Erythroblast (primary cell): Measurements from ENCODE around the gene ADAMTS16.

Source experiments
- DNase-seq, 2 experiments: peaks; one replicate each; lab custom pipeline; 2025; lab: John Stamatoyannopoulos, UW
- GATA1 ChIP-seq: IDR thresholded peaks from 2 replicates; pipeline ENCODE4 v1.6.1; 2011; ENCODE audit warnings: low read depth, mild to moderate bottlenecking, control low read depth, low read length, moderate library complexity
- POLR2A ChIP-seq: IDR thresholded peaks from 2 replicates; pipeline ENCODE4 v1.6.1; 2011; ENCODE audit warnings: mild to moderate bottlenecking, low read length

Gene ADAMTS16, protein sequence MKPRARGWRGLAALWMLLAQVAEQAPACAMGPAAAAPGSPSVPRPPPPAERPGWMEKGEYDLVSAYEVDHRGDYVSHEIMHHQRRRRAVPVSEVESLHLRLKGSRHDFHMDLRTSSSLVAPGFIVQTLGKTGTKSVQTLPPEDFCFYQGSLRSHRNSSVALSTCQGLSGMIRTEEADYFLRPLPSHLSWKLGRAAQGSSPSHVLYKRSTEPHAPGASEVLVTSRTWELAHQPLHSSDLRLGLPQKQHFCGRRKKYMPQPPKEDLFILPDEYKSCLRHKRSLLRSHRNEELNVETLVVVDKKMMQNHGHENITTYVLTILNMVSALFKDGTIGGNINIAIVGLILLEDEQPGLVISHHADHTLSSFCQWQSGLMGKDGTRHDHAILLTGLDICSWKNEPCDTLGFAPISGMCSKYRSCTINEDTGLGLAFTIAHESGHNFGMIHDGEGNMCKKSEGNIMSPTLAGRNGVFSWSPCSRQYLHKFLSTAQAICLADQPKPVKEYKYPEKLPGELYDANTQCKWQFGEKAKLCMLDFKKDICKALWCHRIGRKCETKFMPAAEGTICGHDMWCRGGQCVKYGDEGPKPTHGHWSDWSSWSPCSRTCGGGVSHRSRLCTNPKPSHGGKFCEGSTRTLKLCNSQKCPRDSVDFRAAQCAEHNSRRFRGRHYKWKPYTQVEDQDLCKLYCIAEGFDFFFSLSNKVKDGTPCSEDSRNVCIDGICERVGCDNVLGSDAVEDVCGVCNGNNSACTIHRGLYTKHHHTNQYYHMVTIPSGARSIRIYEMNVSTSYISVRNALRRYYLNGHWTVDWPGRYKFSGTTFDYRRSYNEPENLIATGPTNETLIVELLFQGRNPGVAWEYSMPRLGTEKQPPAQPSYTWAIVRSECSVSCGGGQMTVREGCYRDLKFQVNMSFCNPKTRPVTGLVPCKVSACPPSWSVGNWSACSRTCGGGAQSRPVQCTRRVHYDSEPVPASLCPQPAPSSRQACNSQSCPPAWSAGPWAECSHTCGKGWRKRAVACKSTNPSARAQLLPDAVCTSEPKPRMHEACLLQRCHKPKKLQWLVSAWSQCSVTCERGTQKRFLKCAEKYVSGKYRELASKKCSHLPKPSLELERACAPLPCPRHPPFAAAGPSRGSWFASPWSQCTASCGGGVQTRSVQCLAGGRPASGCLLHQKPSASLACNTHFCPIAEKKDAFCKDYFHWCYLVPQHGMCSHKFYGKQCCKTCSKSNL

DNA sequence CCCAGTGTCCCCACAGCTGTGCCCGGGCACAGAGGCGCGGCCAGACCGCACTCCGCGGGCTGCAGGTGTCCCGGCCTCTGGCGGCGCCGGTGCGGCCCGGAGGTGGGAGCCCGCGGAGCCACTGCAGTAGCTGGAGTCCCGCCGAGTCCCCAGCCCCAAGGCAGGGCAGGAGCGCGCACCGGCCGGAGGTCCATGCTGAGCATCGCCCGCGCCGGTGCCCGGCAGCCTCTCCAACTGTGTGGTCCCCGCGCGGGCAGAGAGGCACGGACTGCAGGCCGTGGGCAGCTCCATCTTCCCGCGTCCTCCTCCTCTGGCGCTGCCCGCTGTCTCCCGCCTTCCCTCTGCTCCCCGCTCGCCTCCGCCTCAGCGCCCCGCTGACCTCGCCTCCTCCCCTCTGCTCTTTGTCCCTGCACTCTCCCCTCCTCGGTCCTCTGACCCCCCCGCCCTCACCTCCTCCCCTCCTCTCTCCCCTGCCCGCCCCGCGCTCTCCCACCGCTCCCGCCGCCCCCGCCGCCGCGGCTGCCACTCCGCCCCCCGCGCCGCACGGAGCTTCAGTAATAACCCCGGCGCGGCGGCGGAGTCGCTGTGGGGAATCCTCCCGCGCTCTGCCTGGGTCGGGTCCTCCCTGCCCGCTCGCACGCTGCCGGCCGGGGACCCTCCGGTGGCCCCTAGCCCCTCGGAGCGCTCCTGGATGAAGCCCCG lies at the start of gene ADAMTS16:
TSS of gene ADAMTS16 (plus strand) at position 554 of the 702 bp plus-strand sequence. CDS start at position 692, 138 bp downstream.
- DNase-seq: no peak
- TF ChIP-seq GATA1: no peak
- TF ChIP-seq POLR2A: no peak

DNA sequence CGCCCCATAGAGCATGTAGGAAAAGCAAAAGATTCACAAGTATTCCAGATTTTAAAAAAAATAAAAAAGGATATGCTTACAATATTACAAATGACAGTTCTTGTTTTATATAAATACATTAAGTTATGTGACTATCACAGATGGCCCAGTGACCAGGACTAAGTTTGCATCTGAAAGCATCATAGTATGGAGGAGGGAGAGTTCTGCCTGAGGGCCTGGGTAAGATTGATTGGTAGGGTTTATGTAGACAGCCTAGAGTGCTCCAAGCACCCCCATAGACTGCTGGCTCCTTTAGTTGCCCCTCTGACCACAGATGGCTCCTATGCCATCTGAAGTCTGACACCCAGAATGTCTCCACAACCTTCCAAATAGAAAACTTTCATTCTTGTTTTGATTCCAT lies 48.0 kb upstream of the ADAMTS16 start:
- TF ChIP-seq GATA1 (no peak), POLR2A (no peak)
- DNase-seq: no peak

DNA sequence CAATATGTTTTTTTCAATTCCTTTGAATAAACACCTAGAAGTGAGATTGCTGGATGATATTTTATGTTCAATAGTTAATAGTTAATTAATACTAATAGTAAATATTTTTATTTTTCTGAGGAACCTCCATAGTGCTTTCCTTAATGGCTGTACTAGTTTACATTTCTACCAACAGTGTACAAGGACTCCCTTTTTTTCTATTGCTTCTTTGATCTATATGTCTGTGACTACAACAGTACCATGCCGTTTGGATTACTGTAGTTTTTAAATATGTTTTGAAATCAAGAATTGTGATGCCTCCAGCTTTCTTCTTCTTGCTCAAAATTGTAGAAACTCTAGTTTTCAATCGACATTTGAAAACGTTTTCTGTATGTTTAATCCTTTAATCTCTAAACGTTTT lies 39.5 kb upstream of the ADAMTS16 start:
- DNase-seq: no peak
- TF ChIP-seq GATA1 (no peak), POLR2A (no peak)

DNA sequence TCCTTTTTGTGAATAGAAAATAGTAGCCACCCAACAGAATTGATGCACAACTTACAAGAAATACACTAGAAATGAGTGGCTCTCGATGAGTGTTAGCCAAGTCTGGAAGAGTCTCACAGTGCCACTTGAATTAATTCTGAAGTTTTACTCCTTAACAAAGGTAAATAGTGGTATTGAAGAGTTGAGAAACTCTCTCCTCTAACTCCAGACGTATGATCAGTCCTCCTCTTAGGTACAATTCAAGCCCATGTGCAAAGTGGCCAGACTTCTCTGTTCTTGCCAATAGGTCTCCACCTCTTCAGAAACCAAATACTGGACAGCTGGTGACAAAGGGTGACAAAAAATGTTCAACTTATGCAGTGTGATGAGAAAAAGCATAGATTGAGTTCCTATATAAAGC lies 38.5 kb upstream of the ADAMTS16 start:
- no peak for TF ChIP-seq GATA1
- no peak for TF ChIP-seq POLR2A
- DNase-seq: no peak

DNA sequence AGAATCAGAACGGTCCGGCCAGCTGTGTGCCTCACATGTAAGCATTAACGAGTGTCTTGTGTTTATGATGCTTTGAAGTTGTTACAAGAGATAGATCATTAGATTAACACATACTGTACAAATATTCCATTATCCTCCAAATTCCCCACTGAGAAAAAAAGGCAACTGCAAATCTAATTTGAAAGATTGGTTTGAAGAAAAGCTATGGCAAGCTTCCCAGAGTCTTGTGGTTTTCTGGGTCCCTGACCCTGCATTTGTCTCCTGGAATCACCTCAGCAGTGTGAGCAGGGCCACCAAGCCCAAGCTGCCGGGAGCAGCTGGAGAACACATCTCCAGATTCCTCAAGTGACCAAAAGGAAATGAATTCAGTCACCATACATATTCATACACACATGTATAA lies 36.9 kb upstream of the ADAMTS16 start:
- TF ChIP-seq POLR2A (no peak), GATA1 (no peak)
- DNase-seq: no peak

DNA sequence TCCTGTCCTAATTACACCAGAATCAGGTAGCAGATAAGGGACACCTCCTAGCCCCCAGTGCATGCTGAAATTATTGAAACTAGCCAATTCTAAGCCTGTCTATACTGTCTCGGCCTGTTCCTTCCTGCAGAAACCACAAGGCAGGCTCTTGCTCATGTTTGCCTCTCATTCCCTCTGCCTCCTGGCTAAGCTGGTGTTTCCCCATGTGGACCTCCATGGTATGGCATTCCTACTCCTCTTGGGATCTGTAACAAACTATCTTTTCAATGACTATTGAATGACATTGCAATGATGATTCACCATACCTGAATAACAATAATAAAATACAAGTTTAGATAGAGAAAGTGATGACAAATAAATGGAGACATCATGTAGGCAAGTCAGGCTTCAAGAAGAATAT lies 35.6 kb upstream of the ADAMTS16 start:
- DNase-seq: no peak
- TF ChIP-seq GATA1 (no peak), POLR2A (no peak)

DNA sequence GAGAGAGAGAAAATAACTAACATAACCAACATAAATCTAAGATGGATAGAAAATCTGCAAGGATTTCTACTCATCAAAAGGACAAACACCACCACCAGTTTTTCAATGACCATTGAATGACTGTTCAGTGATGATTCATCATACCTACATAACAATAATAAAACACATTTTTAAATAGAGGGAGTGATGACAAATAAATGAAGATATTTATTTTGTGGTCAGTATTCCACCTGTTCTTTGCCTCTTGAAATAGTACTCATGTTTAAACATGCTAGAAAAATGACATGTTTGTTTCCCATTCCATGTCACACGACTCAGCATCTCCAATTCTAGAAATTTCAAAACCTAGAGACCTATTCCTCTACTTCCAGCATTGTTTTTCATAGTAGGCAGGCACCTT lies 34.6 kb upstream of the ADAMTS16 start:
- DNase-seq: no peak
- no peak for TF ChIP-seq GATA1
- TF ChIP-seq POLR2A: no peak

DNA sequence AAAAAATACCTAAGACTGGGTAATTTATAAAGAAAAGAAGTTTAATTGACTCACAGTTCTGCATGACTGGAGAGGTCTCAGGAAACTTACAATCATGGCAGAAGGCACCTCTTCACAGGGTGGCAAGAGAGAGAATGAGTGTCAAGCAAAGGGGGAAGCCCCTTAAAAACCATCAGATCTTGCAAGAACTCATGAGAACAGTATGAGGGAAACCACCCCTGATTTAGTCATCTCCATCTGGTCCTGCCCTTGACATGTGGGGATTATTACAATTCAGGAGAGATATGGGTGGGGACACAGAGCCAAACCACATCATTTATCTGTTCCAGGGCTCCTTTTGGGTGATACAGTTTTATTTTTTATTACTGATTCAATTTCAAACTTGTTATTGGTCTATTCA lies 23.2 kb upstream of the ADAMTS16 start:
- no peak for TF ChIP-seq POLR2A
- TF ChIP-seq GATA1: no peak

DNA sequence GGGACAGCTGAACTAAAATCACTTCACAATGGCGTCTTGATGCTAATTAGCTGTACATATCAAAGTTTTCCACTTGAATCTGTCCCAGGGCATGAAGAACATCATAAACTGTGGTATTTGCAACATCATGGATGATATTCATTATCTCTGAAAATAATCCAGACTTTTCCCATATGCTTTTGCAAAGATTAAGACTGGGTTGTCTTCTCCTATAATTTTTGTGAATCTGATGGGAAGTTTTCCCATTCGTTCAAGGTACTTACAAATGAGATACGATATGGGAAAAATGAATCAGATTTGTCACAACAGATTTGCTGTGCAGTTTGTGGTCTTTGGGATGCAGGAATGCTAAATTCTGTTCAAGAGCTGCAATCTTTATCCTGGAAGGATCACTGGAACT lies 17.4 kb upstream of the ADAMTS16 start:
- TF ChIP-seq GATA1 (no peak), POLR2A (no peak)
- no peak for DNase-seq

More for the DNA sequence above, 23.2 kb upstream of the ADAMTS16 start:
- no peak for DNase-seq

DNA sequence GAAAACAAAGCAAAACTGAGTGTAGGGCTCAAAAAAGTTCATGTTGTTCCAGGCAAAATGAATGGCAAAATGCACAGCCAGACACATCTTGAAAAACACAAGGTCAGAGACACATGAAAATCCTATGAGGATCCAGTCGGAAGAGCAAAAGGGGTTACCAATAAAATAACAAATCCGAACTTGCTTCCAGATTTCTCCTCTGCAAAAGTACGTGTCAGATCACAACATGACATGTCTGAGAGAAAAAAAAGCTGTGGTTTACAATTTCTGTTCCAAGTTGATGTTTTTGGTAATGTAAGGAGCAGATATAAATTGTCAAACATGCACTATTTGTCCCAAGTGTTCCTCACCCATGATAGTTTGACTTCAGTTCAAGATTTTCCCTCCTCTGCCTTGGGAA lies 15.9 kb upstream of the ADAMTS16 start:
- no peak for DNase-seq
- no peak for TF ChIP-seq GATA1
- TF ChIP-seq POLR2A: no peak

DNA sequence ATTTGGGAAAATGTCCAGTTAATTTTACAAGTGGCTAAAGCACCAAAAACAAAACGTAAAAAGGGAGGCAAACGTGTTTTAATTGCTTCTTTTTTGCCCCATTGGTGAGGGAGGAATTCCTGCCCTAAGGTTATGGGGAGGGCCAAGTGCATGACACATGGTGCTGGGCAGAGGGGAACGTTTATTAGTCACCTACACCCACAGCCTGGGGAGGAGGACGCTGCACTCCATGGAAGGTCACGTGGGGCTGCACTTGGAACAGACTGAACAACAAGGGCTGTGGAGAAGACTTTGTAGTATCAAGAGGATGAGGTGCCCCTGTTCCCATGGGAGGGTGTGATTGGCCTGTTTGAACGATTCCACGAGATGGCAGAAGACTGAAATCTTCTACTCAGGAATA lies 13.7 kb upstream of the ADAMTS16 start:
- TF ChIP-seq GATA1 (no peak), POLR2A (no peak)
- no peak for DNase-seq

DNA sequence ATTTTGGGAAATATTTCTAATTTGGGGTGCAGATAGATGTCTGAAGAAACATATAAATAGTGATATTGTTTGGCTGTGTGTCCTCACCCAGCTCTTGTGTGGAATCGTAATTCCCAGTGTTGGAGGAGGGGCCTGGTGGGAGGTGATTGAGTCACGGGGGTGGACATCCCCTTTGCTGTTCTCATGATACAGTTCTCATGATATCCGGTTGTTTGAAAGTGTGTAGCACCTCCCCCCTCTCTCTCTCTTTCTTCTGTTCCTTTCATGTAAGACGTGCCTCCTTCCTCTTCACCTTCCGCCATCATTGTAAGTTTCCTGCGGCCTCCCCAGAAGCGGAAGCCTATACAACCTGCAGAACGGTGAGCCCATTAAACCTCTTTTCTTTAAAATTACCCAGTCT lies 11.4 kb upstream of the ADAMTS16 start:
- TF ChIP-seq POLR2A (no peak), GATA1 (no peak)
- DNase-seq: no peak

DNA sequence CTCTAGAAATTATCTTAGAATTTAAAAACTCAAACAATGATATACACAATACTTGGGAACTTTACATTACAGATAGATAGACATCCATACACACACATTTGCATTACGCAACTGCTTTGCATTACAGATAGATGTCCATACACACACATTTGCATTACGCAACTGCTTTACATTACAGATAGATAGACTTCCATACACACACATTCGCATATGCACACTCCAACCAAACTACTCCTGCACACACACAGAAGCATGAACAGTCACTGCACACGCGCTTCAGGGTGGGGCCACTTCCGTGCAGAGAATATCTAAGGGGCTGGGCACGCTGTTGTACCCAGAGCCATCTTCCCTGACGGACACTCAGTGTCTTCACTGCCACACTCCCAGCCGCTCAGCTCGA lies 7.9 kb upstream of the ADAMTS16 start:
- TF ChIP-seq GATA1 (no peak), POLR2A (no peak)
- DNase-seq: no peak
